ENCODE measurements around the gene ADAP1.

The ADAP1 gene

DNA sequence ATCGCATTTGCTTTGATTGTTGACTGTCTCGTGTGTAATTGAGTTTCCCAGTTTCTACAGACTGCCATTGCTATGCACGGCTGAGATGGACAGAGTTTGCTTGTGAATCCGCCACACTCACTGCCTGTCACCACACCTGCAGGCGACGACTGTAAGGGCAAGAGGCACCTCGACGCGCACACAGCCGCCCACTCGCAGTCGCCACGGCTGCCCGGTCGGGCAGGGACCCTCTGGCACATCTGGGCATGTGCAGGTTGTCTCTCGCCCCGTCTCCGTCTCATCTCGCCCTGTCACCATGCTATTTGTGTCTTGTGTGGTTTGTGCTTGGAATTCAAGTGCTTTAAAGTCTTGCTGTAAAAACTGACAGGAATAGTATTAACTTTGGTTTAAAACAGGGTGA is 104.7 kb downstream of the ADAP1 start:
- H3K4me3 Mint-ChIP-seq: no peak overlapping the region
- H3K9me3 Mint-ChIP-seq: no peaks in the 10 kb centered on the region
- H3K4me1 Mint-ChIP-seq (ENCODE audit: low read depth): no peaks in the 10 kb centered on the region
- no peak overlapping the region for H3K27ac Mint-ChIP-seq
- H3K27me3 Mint-ChIP-seq: no peaks in the 10 kb centered on the region
- peaks cover 59% of the 10 kb centered on the region for H3K36me3 Mint-ChIP-seq (ENCODE audit: low read depth)

DNA sequence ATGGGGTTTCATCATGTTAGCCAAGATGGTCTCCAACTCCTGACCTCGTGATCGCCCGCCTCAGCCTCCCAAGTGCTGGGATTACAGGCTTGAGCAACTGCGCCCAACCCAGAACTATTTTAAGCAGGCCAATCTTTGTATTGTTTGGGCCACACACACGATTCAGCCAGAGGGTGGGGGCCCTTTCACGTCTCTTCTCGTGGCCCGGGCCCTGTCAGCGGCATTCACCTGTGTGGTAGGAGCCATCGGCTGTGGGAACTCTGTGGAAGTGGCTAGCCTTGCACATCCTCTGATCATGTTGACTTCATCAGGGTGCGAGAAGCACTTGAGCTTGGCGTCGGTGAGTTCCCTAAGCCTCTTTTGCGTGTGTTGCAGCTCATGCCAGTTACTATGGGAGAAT is 105.3 kb downstream of the ADAP1 start:
- Mint-ChIP-seq H3K4me3 (no peak overlapping the region), H3K36me3 (ENCODE audit: low read depth) (peaks cover 57% of the 10 kb centered on the region), H3K27ac (no peak overlapping the region), H3K9me3 (no peaks in the 10 kb centered on the region), H3K27me3 (no peaks in the 10 kb centered on the region), H3K4me1 (ENCODE audit: low read depth) (no peaks in the 10 kb centered on the region)

All from stimulated activated naive CD8-positive, alpha-beta T cell treated with anti-CD3 and anti-CD28 coated beads, Interleukin-15, Interleukin-2, amounts not matched to agents 100 ng/mL and 50 ng/mL, for 24 hours (primary cell).